Loucy (cell line): ENCODE data around the gene SIRT7.
"Not testable (repeated sequence)": the region's sequence is repeated elsewhere in the genome, so short reads cannot be mapped to it uniquely, and the experiment has no call there.

Source experiments
- CTCF ChIP-seq: fragments of 200-600 bp; sonication (generic); conservative IDR thresholded peaks from 2 replicates; pipeline ENCODE4 v1.5.1; 2014; ENCODE audit warnings: mild to moderate bottlenecking, antibody characterized with exemption, low read length
- EZH2phosphoT487 ChIP-seq: fragments of 200-600 bp; IDR thresholded peaks from 2 replicates; pipeline ENCODE4 v1.6.1; 2018; ENCODE audit warnings: antibody characterized with exemption, mild to moderate bottlenecking, moderate library complexity, borderline replicate concordance

- TF ChIP-seq CTCF, result peak; percentile 16; the same call in 1 of the 2 replicates
- not testable (repeated sequence) for TF ChIP-seq EZH2phosphoT487
These were observed 35.5 kb upstream of the SIRT7 start for GRCh38 chr17:81953443-81953842.
